Measurements from ENCODE around the gene C14orf119. TPM values are rescaled to one million over a fixed set of nuclear protein-coding genes. Genes with fewer than 3 reads are reported as not detected.

C14orf119 gene
- total RNA-seq, 1 experiment from 2014 or later, result 39.6 TPM

- no peak for TF ChIP-seq REST (IDR thresholded peaks at IDR 0.05; ENCODE audit: insufficient read depth in 1 of 2, low read depth in 2 of 2, low read length in 1 of 2)
- no peak for TF ChIP-seq POLR2AphosphoS5 (IDR thresholded peaks at IDR 0.05; ENCODE audit: low read depth, low read length)
- TF ChIP-seq CTCF (IDR thresholded peaks at IDR 0.05), result no peak
- no peak for TF ChIP-seq TCF7L2 (IDR thresholded peaks at IDR 0.05; ENCODE audit: low read depth, low read length)
- ATAC-seq (no peak), DNase-seq (ENCODE audit: low read depth, low spot score) (no peak)
- Histone ChIP-seq H3K27ac (ENCODE audit: low read length) (no peak overlapping the region), H3K36me3 (ENCODE audit: control insufficient read depth, insufficient read depth, low read length) (no peaks in the 10 kb centered on the region), H3K4me1 (ENCODE audit: control insufficient read depth, insufficient read depth, low read length) (no peaks in the 10 kb centered on the region), H3K4me3 (ENCODE audit: low read depth in 2 of 2, low read length in 2 of 2) (no peak overlapping the region), H3K9me3 (ENCODE audit: control insufficient read depth, insufficient read depth, low read depth, low read length) (no peaks in the 10 kb centered on the region), H3K27me3 (ENCODE audit: control insufficient read depth, insufficient read depth, low read length) (no peaks in the 10 kb centered on the region)
- no TSS peak for BruUV-seq (replicated peaks)
- CTCF ChIA-PET, result no interaction called here
- in situ Hi-C loops (cut with HindIII; ENCODE audit: low pct_unique_long_range_greater_than_20kb, low sequenced_read_pairs), result no loop called here
- intact Hi-C loops (cut with micrococcal nuclease; ENCODE audit: unreplicated experiment), result no loop called here
- POLR2A ChIA-PET, result no interaction called here
Measured at GRCh38 chr14:23115918-23116317, 20.6 kb downstream of the C14orf119 start.

GRCh38 chr14:23117371-23118020 lies 22.2 kb downstream of the C14orf119 start:
- Histone ChIP-seq H3K27ac (ENCODE audit: low read length) (no peak overlapping the region), H3K4me1 (ENCODE audit: control insufficient read depth, insufficient read depth, low read length) (no peaks in the 10 kb centered on the region), H3K27me3 (ENCODE audit: control insufficient read depth, insufficient read depth, low read length) (no peaks in the 10 kb centered on the region), H3K36me3 (ENCODE audit: control insufficient read depth, insufficient read depth, low read length) (no peaks in the 10 kb centered on the region), H3K4me3 (ENCODE audit: low read depth in 2 of 2, low read length in 2 of 2) (no peak overlapping the region), H3K9me3 (ENCODE audit: control insufficient read depth, insufficient read depth, low read depth, low read length) (no peaks in the 10 kb centered on the region)
- POLR2A ChIA-PET, result no interaction called here
- BruUV-seq (replicated peaks), result no TSS peak
- CTCF ChIA-PET, result no interaction called here
- no peak for TF ChIP-seq SIN3A (IDR thresholded peaks at IDR 0.05; ENCODE audit: borderline replicate concordance, insufficient read depth, low read depth, low read length)
- no peak for TF ChIP-seq TCF7L2 (IDR thresholded peaks at IDR 0.05; ENCODE audit: low read depth, low read length)
- TF ChIP-seq POLR2AphosphoS5 (IDR thresholded peaks at IDR 0.05; ENCODE audit: low read depth, low read length), result no peak
- no peak for TF ChIP-seq REST (IDR thresholded peaks at IDR 0.05; ENCODE audit: insufficient read depth in 1 of 2, low read depth in 2 of 2, low read length in 1 of 2)
- TF ChIP-seq CTCF (IDR thresholded peaks at IDR 0.05), result no peak
- ATAC-seq (no peak), DNase-seq (ENCODE audit: low read depth, low spot score) (no peak)
- in situ Hi-C loops (cut with HindIII; ENCODE audit: low pct_unique_long_range_greater_than_20kb, low sequenced_read_pairs), result no loop called here
- intact Hi-C loops (cut with micrococcal nuclease; ENCODE audit: unreplicated experiment), result no loop called here

Data from Panc1 (cell line).